Stimulated activated CD8-positive, alpha-beta memory T cell treated with anti-CD3 and anti-CD28 coated beads, Interleukin-12 subunit alpha, Interleukin-12 subunit beta, amount 100 ng/mL, for 4 hours (primary cell): ENCODE results near the gene AAK1.
"Not testable (repeated sequence)": the region's sequence is repeated elsewhere in the genome, so short reads cannot be mapped to it uniquely, and the experiment has no call there.

ENCODE experiments used
- DNase-seq: peaks from one replicate; pipeline ENCODE4 v3.0.0-alpha.2; 2020; ENCODE audit warnings: low read depth

The AAK1 gene

GRCh38 chr2:69643602-69644505 lies at the start of gene AAK1:
TSS of gene AAK1 (minus strand) at chr2:69643739. CDS start at chr2:69643040, 699 bp downstream.
- DNase-seq, result peak; percentile 77

- DNase-seq, result no peak
Observed at GRCh38 chr2:69692424-69692823, 48.9 kb upstream of the AAK1 start.

- no peak for DNase-seq
Observed at GRCh38 chr2:69689969-69690368, 46.4 kb upstream of the AAK1 start.

GRCh38 chr2:69689466-69689865 lies 45.9 kb upstream of the AAK1 start:
- DNase-seq, result no peak

DNA sequence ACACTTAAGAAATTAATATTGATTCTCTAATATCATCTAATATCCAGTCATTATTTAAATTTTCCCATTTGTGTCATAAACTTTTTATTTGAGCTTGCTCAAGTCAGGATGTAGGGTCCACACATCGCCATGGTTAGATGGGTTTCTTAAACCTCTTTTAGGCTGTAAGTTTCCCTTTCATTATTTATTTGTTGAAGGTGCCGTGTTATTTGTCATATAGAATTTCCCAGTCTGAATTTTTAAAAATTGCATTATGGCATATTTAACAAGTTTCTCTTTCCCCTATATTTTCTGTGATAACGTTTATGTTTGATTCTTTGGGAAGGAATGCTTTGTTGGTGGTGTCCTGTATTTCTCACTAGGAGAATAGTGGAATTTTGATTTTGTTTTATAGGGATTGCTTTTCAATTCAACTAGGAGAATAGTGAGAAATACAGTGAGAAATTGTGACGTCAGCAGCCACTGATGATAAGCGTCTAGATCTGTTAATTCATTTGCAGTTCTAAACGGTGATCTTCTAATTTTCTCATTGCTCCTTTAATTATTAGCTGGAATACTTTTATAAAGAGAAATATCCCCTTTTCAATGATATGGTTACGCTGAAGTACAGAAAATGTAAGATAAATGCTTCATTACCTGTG lies 44.6 kb upstream of the AAK1 start:
- no peak for DNase-seq

DNA sequence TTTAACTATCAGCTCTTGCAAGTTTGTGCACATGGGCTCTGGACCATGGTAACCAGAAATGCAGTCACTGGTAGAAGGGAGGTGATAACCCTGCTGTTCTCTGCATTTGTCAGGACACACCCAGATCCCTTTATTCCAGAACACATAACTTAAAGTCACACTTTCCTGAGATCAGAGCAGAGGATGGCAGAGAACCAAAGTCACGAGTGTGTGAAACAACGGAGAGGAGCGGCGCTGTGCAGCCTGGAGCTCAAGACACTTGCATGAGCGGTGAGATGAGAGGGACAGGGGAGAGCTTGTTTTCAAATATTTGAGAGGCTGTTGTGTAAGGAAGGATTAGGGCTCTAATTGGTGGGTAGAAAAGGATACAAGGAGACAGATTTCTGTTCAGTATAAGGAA lies 43.3 kb upstream of the AAK1 start:
- DNase-seq, result no peak

GRCh38 chr2:69685321-69686048 lies 41.9 kb upstream of the AAK1 start:
- DNase-seq, result no peak

- DNase-seq, result no peak
Observed at GRCh38 chr2:69683170-69683971, 39.8 kb upstream of the AAK1 start.

DNA sequence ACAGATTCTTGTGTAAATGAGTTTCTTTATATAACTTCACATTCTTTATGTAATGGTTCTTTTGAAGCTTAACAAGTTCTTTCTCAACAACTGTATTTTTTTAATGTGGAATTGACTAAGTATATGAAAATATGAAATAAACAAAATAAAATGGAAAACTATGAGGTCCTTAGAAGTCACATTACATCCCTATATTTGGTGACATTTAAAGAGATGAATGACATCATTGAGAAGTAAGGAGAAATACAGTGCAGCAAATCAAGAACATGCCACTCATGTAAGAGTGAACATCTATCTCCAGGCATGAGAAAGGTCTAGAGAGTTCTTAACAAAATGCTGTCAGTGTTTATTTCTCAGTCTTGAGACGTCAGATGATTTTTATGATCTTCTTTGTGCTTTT lies 39.0 kb upstream of the AAK1 start:
- no peak for DNase-seq

GRCh38 chr2:69680001-69680675 lies 36.6 kb upstream of the AAK1 start:
- no peak for DNase-seq

DNA sequence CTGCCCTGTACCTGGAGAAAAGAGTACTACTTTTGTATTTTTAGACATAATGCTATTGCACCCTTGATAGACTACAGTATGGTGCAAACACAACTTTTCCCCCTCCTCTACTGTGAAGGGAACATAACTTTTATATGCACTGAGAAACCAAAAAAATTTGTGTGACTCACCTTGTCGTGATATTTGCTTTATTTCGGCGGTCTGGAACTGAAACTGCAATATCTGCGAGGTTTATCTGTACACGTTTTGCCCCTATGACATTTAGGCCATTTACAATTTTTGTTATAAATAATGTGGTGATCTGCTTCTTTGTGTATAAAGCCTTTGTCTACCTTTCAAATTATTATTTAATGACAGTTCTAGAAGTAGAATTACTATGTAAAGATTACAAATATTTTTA lies 34.4 kb upstream of the AAK1 start:
- DNase-seq, result no peak

- DNase-seq, result no peak
Observed at GRCh38 chr2:69676146-69676545, 32.6 kb upstream of the AAK1 start.

- DNase-seq, result no peak
Observed at GRCh38 chr2:69674316-69674670, 30.8 kb upstream of the AAK1 start.

DNA sequence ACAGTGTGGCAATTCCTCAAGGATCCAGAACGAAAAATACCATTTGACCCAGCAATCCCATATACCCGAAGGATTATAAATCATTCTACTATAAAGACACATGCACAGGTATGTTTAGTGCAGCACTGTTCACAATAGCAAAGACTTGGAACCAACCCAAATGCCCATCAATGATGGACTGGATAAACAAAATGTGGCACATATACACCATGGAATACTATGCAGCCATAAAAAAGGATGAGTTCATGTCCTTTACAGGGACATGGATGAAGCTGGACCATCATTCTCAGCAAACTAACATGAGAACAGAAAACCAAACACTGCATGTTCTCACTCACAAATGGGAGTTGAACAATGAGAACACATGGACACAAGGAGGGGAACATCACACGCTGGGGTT lies 29.6 kb upstream of the AAK1 start:
- not testable (repeated sequence) for DNase-seq

DNA sequence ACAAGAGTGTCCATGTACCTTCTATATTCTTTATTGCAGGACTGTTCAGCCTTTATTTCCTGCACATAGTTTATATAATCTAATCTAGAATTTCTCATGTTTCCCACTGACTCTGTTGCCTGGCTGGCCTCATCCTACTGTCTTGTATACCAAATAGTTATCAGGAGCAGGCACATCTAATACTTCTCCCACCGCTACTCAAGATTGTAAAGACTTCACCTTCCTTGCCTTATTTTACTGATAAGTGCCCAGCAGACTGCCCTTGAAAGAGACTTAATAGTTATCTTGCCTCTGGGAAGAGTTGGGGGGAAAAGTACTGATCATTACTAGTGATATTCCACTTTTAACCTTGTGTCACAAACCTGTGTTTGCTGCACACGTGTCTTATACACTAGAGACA lies 26.1 kb upstream of the AAK1 start:
- no peak for DNase-seq

GRCh38 chr2:69668598-69668997 lies 25.1 kb upstream of the AAK1 start:
- no peak for DNase-seq

GRCh38 chr2:69667805-69668382 lies 24.4 kb upstream of the AAK1 start:
- DNase-seq, result no peak

GRCh38 chr2:69665152-69665551 lies 21.6 kb upstream of the AAK1 start:
- no peak for DNase-seq

- DNase-seq, result no peak
Observed at GRCh38 chr2:69663860-69664259, 20.3 kb upstream of the AAK1 start.

DNA sequence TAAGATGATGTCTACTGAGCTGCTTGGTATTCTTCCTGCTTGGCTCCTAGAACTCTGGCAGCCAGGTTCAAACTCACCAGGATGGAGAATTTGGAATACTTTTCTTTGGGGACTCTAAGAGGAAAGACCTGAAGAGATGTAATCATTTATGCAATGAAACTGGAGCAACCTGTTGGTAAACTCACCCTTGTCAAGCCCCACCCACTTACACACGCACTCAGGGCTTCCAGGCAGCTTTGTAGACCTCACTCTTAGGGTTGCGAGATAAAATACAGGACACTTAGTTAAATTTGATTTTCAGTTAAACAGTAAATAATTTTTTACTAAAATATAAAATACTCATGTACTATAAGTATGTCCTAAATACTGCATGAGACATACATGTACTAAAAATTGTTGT lies 19.0 kb upstream of the AAK1 start:
- not testable (repeated sequence) for DNase-seq

DNA sequence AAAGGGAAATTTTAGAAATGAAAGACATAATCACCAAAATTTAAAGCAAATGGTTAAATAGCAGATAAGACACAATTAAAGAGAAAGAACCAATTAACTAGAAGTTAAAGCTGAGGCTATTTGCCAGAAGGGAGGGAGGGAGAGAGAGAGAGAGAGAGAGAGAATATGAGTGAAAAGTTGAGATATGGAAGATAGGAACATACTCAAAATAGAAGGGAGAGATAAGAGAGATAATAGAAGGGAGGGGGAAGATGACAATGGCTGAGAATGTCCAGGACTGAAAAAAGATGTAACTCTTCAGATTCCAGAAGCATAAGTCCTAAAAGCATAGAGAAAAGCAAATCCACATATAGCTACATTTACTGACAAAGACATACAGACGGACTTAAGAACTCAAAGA lies 17.1 kb upstream of the AAK1 start:
- DNase-seq, result no peak
